ENCODE measurements around the gene MS4A8.

- no peak for TF ChIP-seq CTCF (IDR thresholded peaks at IDR 0.05)
- TF ChIP-seq ZFX (IDR thresholded peaks at IDR 0.05; ENCODE audit: borderline replicate concordance) = no peak
These were observed 25.0 kb downstream of the MS4A8 start, which contains the start of gene MS4A18 for GRCh38 chr11:60724420-60724819.

Measured in 22Rv1 (cell line).